OCI-LY1 (cell line): ENCODE measurements around the gene UBE2R2.

Experiments
- H2AFZ ChIP-seq: fragments of 200-600 bp; sonication (generic), shearing (Covaris generic); 2 replicates; pipeline ENCODE4 v1.6.0; 2014; ENCODE audit warnings: antibody characterized with exemption, mild to moderate bottlenecking, low read length
- H3F3A ChIP-seq: fragments of 200-600 bp; sonication (generic), shearing (Covaris generic); 2 replicates; pipeline ENCODE4 v1.6.0; 2014; ENCODE audit warnings: mild to moderate bottlenecking, antibody characterized with exemption, low read length, moderate library complexity; ENCODE audit not compliant: insufficient read depth
- H3K27ac ChIP-seq: fragments of 200-600 bp; sonication (generic); 2 replicates; pipeline ENCODE4 v1.5.1; 2014; ENCODE audit warnings: low read length, mixed run types, mild to moderate bottlenecking, low read depth; ENCODE audit not compliant: poor library complexity, severe bottlenecking
- H3K27me3 ChIP-seq: fragments of 200-600 bp; sonication (generic); 2 replicates; pipeline ENCODE4 v1.6.0; 2014; ENCODE audit warnings: antibody characterized with exemption, mild to moderate bottlenecking, low read length, moderate library complexity; ENCODE audit not compliant: insufficient read depth
- H3K36me3 ChIP-seq: fragments of 200-600 bp; sonication (generic); 2 replicates; pipeline ENCODE4 v1.6.1; 2014; ENCODE audit warnings: mild to moderate bottlenecking, antibody characterized with exemption, low read length, moderate library complexity, mixed read lengths; ENCODE audit not compliant: insufficient read depth
- H3K4me1 ChIP-seq: fragments of 200-600 bp; sonication (generic); 2 replicates; pipeline ENCODE4 v1.5.1; 2014; ENCODE audit warnings: mild to moderate bottlenecking, low read length, moderate library complexity; ENCODE audit not compliant: insufficient read depth, severe bottlenecking
- H3K4me2 ChIP-seq: fragments of 200-600 bp; sonication (generic), shearing (Covaris generic); 2 replicates; pipeline ENCODE4 v1.6.1; 2014; ENCODE audit warnings: low read length
- H3K4me3 ChIP-seq: fragments of 200-600 bp; sonication (generic); 2 replicates; pipeline ENCODE4 v1.5.1; 2014; ENCODE audit warnings: low read length, low read depth, mild to moderate bottlenecking, mixed read lengths; ENCODE audit not compliant: poor library complexity, severe bottlenecking
- H3K79me2 ChIP-seq: fragments of 200-600 bp; shearing (Covaris generic); 2 replicates; pipeline ENCODE4 v1.6.1; 2016; ENCODE audit warnings: mixed run types, low read length, mixed read lengths; ENCODE audit not compliant: insufficient read depth
- H3K9ac ChIP-seq: fragments of 200-600 bp; sonication (generic), shearing (Covaris generic); 2 replicates; pipeline ENCODE4 v1.6.1; 2014; ENCODE audit warnings: mild to moderate bottlenecking, low read length, mixed read lengths
- H3K9me2 ChIP-seq: fragments of 200-600 bp; sonication (generic), shearing (Covaris generic); 2 replicates; pipeline ENCODE4 v1.6.1; 2014; ENCODE audit warnings: low read depth, mild to moderate bottlenecking, low read length, mixed read lengths
- H3K9me3 ChIP-seq: fragments of 200-600 bp; shearing (Covaris generic); 2 replicates; pipeline ENCODE4 v1.6.1; 2014; ENCODE audit warnings: low read length, mixed read lengths
- H4K20me1 ChIP-seq: fragments of 200-600 bp; sonication (generic), shearing (Covaris generic); 2 replicates; pipeline ENCODE4 v1.6.0; 2016; ENCODE audit warnings: mild to moderate bottlenecking, low read length; ENCODE audit not compliant: insufficient read depth
- CTCF ChIP-seq: fragments of 200-600 bp; sonication (generic), shearing (Covaris generic); IDR thresholded peaks from 2 replicates; pipeline ENCODE4 v1.5.1; 2017; ENCODE audit warnings: mild to moderate bottlenecking, antibody characterized with exemption, low read length, moderate library complexity, mixed read lengths
- EZH2 ChIP-seq: fragments of 200-600 bp; sonication (generic), shearing (Covaris generic); IDR thresholded peaks from 2 replicates; pipeline ENCODE4 v1.8.0; 2017; ENCODE audit warnings: borderline replicate concordance, mixed run types, mild to moderate bottlenecking, antibody characterized with exemption, low read length, moderate library complexity, mixed read lengths

The UBE2R2 gene

GRCh38 chr9:33878691-33879366 lies 61.9 kb downstream of the UBE2R2 start:
- peak overlapping the region; percentile 98 for H3K27ac ChIP-seq
- no peak overlapping the region for H3K4me3 ChIP-seq
- H3K79me2 ChIP-seq = peaks cover 96% of the 10 kb centered on the region
- TF ChIP-seq CTCF (no peak), EZH2 (no peak)
- H4K20me1 ChIP-seq = no peaks in the 10 kb centered on the region
- H3K4me2 ChIP-seq = peak overlapping the region; percentile 44; the same call in 1 of the 2 replicates
- no peaks in the 10 kb centered on the region for H3K36me3 ChIP-seq
- H3K9ac ChIP-seq = peak overlapping the region; percentile 34; the same call in 1 of the 2 replicates
- no peaks in the 10 kb centered on the region for H3F3A ChIP-seq
- H3K9me3 ChIP-seq = no peaks in the 10 kb centered on the region
- peaks cover 89% of the 10 kb centered on the region for H3K4me1 ChIP-seq
- H3K9me2 ChIP-seq = no peaks in the 10 kb centered on the region
- H3K27me3 ChIP-seq = no peaks in the 10 kb centered on the region
- no peak overlapping the region for H2AFZ ChIP-seq

- Histone ChIP-seq H3K4me2 (peak overlapping the region; percentile 2; the same call in 1 of the 2 replicates), H3K27me3 (no peaks in the 10 kb centered on the region), H3K36me3 (no peaks in the 10 kb centered on the region), H2AFZ (no peak overlapping the region), H3F3A (no peaks in the 10 kb centered on the region), H3K27ac (peak overlapping the region; percentile 98), H3K4me1 (peaks cover 89% of the 10 kb centered on the region), H3K9me3 (no peaks in the 10 kb centered on the region), H3K4me3 (no peak overlapping the region), H3K9ac (peak overlapping the region; percentile 4; the same call in 1 of the 2 replicates), H4K20me1 (no peaks in the 10 kb centered on the region), H3K79me2 (peaks cover 95% of the 10 kb centered on the region), H3K9me2 (no peaks in the 10 kb centered on the region)
- no peak for TF ChIP-seq CTCF
- no peak for TF ChIP-seq EZH2
Observed at GRCh38 chr9:33880211-33881089, 63.5 kb downstream of the UBE2R2 start.

GRCh38 chr9:33881635-33882034 lies 64.7 kb downstream of the UBE2R2 start:
- no peaks in the 10 kb centered on the region for H3K27me3 ChIP-seq
- H2AFZ ChIP-seq = no peak overlapping the region
- no peak overlapping the region for H3K4me3 ChIP-seq
- H3K9ac ChIP-seq = no peak overlapping the region
- no peaks in the 10 kb centered on the region for H3K9me3 ChIP-seq
- no peaks in the 10 kb centered on the region for H3F3A ChIP-seq
- no peak overlapping the region for H3K4me2 ChIP-seq
- no peaks in the 10 kb centered on the region for H4K20me1 ChIP-seq
- H3K79me2 ChIP-seq = peaks cover 95% of the 10 kb centered on the region
- H3K36me3 ChIP-seq = peaks cover 5% of the 10 kb centered on the region; the same call in 1 of the 2 replicates
- TF ChIP-seq CTCF (no peak), EZH2 (no peak)
- no peaks in the 10 kb centered on the region for H3K9me2 ChIP-seq
- peaks cover 78% of the 10 kb centered on the region for H3K4me1 ChIP-seq
- H3K27ac ChIP-seq = peak overlapping the region; percentile 98
